Measurements from ENCODE around the gene USP24.

The USP24 gene

DNA sequence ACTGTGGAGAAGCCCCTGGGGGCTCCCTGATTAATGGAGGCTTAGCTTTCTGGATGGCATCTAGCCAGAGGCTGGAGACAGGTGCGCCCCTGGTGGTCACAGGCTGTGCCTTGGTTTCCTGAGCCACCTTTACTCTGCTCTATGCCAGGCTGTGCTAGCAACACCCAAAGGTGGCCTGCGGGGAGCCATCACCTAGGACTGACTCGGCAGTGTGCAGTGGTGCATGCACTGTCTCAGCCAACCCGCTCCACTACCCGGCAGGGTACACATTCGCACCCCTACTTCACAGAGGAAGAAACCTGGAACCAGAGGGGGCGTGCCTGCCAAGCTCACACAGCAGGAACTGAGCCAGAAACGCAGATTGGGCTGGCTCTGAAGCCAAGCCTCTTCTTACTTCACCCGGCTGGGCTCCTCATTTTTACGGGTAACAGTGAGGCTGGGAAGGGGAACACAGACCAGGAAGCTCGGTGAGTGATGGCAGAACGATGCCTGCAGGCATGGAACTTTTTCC, 151.0 kb downstream of the USP24 start:
- DNase-seq: no peak

- DNase-seq: no peak
Observed at GRCh38 chr1:55063577-55063942, 151.6 kb downstream of the USP24 start.

DNA sequence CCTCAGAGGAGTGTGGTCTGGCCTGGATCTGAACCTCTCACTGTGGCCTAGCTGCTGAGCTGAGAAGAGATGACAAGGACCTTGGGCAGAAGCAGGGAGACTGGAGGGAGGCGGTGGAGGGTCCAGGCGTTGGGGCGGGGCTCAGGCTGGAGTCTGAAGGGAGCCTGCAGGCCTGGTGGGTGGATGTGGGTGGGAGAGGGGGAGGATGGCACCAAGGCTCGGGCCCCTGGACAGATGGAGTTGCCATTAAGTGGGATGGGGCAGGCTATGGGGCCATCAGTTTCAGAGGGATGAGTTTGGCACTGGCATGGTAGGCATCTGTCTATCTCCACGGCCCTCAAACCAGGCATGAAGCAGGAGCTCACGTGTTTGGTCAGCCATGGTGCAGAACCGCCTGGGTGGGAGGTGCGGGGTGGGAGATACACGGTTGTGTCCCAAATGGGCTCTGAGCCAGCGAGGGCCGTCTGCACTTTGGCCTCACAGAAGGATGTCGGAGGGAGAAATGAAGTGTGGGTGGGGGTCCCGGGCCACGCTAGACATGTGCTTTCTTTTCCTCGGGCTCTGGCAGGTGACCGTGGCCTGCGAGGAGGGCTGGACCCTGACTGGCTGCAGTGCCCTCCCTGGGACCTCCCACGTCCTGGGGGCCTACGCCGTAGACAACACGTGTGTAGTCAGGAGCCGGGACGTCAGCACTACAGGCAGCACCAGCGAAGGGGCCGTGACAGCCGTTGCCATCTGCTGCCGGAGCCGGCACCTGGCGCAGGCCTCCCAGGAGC, 152.2 kb downstream of the USP24 start:
- DNase-seq: no peak

GRCh38 chr1:55061706-55062321, 153.3 kb downstream of the USP24 start:
- DNase-seq: no peak

DNA sequence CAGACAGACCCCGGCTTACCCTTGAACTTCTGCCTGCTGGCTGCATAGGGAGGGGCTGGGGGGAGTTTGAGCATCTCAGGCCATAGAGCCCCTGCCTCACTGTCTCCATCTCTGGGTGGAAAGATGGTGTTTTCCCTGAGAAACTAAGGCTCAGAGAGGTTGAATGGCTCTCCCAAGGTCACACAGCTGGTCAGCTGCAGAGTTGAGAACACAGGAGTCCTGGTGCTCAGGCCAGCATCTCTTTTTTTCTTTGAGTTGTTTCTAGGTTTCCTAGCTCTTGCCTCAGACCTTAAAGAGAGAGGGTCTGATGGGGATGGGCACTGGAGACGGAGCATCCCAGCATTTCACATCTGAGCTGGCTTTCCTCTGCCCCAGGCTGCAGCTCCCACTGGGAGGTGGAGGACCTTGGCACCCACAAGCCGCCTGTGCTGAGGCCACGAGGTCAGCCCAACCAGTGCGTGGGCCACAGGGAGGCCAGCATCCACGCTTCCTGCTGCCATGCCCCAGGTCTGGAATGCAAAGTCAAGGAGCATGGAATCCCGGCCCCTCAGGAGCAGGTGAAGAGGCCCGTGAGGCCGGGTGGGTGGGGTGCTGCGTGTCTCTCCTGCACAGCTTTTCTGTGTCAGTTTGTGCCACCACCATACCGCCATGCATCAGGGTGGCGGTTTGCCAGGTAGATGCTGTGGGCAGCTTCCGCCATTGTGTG, 154.0 kb downstream of the USP24 start:
- DNase-seq: no peak

GRCh38 chr1:55060133-55060999, 154.8 kb downstream of the USP24 start:
- no peak for DNase-seq

DNA sequence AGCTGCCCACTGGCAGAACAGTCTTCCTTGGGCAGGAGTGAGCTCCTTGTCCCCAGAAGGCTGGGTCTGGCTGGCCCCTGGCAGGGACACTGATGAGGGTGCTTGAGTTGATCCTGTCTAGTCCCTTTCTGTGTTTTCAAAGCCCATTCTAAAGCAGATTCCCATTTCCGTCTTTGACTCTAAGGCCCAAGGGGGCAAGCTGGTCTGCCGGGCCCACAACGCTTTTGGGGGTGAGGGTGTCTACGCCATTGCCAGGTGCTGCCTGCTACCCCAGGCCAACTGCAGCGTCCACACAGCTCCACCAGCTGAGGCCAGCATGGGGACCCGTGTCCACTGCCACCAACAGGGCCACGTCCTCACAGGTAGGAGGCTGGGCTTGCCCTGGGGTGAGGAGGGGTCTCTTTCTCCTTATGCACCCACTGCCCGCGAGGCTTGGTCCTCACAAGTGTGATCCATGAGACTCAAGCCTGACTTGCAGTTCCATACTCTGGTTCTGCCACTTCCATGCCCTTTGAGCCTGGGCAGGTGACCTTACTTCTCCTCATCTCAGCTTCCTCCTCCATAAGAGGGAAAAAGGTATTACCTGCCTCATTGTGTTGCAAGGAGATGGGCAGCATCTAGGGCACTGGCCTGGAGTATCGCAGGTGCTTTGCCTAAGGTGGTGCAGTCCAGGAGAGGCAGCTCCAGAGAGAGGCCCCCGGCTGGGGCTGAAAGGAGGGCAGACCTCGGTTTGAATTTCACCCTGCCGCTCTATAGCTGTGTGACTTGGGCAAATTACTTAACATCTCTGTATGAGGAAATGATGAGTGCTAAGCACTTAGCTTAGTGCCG, 155.6 kb downstream of the USP24 start:
- DNase-seq: no peak

GRCh38 chr1:55057956-55058298, 157.2 kb downstream of the USP24 start:
- no peak for DNase-seq

- no peak for DNase-seq
Observed at GRCh38 chr1:55057270-55057955, 157.8 kb downstream of the USP24 start.

GRCh38 chr1:55056632-55056992, 158.6 kb downstream of the USP24 start:
- no peak for DNase-seq

- DNase-seq: no peak
Observed at GRCh38 chr1:55055951-55056631, 159.1 kb downstream of the USP24 start.

GRCh38 chr1:55055084-55055882, 159.9 kb downstream of the USP24 start:
- no peak for DNase-seq

DNA sequence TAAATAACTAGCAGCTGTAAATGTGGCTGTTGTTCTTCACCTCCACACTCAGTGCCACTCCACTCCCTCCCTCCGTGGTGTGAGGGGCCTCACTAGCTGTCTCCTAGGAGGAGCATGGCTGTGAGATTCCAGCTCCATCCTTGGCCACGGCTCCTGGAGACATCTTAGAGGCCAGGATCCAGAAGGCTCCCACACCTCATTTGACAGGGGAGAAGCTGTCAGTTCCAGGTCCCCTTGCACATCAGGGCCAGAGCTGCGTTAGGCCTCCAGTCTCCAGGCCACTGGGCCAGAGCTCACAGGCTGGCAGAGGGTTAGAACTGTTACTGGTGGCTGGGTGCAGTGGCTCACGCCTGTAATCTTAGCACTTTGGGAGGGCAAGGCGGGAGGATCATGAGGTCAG, 160.8 kb downstream of the USP24 start:
- no peak for DNase-seq

GRCh38 chr1:55053265-55053954, 161.8 kb downstream of the USP24 start:
- DNase-seq: no peak

DNA sequence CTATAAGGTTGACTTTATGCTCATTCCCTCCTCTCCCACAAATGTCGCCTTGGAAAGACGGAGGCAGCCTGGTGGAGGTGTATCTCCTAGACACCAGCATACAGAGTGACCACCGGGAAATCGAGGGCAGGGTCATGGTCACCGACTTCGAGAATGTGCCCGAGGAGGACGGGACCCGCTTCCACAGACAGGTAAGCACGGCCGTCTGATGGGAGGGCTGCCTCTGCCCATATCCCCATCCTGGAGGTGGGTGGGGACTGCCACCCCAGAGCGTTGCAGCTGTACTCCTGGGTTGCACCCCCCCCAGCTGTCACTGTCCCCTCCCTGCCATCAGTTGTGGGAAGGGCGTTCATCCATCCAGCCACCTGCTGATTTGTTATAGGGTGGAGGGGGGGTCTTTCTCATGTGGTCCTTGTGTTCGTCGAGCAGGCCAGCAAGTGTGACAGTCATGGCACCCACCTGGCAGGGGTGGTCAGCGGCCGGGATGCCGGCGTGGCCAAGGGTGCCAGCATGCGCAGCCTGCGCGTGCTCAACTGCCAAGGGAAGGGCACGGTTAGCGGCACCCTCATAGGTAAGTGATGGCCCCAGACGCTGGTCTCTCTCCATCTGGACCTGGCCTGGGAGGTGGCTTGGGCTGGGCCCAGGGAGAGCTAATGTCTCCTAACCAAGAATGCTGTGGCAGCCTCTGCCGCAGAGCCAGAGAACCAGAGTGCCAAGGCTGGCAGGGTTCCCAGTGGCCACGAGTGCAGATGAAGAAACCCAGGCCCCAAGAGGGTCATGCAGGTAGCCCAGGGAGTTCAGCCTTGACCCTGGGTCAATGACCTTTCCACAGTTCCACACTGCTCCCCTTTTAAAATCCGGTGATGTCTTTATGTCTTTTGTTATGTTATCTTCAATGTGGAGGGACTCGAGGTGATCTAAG, 162.7 kb downstream of the USP24 start:
- no peak for DNase-seq

- no peak for DNase-seq
Observed at GRCh38 chr1:55051621-55052020, 163.5 kb downstream of the USP24 start.

DNA sequence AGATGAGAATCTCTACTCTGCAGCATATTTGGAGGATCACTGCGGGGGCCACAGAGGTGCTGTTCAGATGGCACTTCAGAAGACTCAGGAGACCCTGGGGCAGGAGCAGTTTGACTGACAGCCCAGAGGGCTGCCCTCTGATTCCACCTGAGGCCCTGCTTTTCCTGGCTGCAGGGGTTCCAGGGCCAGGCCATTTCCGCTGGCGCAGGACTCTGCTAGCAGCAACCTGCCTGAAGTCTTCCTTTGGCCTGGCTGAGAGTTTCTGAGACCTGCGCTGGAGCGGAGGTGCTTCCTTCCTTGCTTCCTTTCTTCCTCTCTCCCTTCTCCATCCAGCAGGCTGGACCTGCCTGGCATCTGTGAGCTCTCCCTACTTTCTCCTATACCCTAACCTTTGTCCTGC, 164.0 kb downstream of the USP24 start:
- no peak for DNase-seq

GRCh38 chr1:55050283-55050682, 164.9 kb downstream of the USP24 start:
- DNase-seq: no peak
